Pons (tissue), 1 donor: ENCODE data around the gene CRTC3.
"Not testable (repeated sequence)": the region's sequence is repeated elsewhere in the genome, so short reads cannot be mapped to it uniquely, and the experiment has no call there.

ENCODE experiments used
- DNase-seq: peaks from one replicate; pipeline ENCODE4 v3.0.0-alpha.2; 2016; ENCODE audit warnings: low spot score

CRTC3 gene

DNA sequence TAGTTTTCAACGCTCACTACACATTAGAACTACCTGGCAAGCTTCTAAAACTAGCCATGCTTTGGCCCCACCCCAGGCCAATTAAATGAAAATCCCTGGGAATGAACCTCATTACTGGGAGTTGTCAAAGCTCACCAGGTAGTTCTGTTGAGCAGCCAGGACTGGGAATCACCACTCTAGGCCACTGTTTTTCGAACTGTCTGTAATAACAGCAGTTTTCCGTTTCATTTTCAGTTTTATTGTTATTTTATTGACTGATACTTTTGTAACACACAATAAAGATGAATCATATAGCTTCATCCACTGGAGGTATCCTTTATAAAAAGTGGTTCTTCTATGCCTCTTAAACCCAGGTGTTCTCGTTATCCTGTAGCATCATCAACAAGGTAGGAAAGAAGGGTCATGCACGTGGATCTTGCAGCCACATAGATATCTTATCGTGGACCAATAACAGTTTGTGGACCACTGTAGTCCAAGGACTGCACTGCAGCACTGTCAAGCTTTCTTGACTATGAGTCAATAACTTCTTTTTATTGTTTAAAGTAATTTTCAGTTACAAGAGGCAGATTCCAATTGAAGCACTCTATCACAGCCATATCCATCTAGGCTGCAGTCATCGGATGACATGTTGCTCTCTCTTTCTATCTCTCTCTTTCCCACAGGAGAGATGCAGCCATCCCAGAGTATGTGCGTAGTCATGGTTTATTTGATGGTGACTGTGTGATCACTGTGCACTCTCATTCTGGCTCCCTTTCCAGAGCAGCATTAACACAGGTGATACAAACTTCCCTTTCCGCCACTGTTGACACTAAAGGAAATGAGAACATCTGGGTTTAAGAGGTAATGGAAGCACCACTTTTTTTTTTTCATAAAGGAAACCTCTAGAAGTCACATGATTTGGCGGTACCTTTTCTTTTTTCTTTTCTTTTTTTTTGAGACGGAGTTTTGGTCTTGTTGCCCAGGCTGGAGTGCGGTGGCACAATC is 148.4 kb downstream of the CRTC3 start:
- no peak for DNase-seq

GRCh38 chr15:90679959-90680358 is 150.2 kb downstream of the CRTC3 start:
- DNase-seq, result no peak

DNA sequence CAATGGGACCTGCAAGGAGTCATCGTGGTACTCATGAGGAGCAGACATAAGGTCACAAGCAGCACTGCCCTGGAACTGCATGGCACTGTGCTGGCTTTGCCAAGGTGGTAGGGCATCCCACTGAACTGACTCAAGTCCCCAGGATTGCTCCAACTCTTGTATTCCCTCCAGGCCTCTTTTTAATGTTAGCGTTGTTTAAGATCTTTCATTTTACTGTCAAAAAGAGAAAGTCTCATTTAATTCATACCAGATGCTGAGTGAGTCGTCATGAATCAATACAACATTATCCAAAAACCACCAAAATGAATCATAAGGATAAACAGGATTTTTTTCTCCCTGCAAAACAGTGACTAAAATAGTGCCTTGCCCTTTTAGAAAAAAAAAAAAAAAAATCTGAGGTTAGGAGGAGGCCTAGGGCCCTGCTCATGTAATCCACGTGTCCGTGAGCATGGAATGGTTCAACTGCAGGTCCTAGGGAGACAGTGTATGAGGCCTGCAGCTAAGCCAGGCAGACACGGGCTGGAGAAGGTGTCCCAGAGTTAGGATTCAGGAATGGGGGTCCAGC is 150.7 kb downstream of the CRTC3 start:
- no peak for DNase-seq

DNA sequence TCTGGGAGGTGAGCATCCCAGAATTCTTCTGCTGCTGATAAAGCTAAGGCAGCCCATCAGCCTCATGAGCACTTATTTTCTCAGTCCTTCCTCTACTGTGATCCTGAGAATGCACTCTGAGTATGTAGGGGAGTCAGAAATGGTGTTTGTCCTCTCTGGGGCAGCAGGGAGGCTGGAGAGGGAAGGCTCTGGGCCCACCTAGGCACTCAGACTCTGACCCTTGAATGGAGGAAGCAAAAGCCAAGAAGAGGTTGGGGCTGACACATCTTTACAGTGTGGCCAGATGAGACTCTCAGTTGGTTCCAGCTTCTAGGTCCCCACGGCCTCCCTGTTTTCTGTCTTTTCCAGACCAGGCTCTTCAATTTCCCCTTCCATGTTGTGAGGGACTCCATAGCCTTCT is 151.3 kb downstream of the CRTC3 start:
- no peak for DNase-seq

DNA sequence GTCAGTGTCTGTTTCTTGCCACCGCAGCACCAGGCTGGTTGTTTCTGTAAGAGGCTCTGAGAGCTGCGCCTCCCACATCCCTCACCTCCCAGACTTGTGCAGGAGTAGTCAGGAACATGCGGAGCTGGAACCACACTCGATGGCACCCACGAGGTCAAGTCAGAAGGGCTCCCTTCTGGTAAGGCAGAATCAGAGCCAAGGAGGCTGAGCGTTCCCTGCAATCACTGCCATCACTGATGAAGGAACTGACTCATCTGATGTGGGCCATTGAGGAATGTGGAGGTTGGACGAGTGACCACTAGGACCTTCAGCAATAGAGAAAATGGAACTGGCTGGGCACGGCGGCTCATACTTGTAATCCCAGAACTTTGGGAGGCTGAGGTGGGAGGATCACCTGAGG is 151.8 kb downstream of the CRTC3 start:
- no peak for DNase-seq

DNA sequence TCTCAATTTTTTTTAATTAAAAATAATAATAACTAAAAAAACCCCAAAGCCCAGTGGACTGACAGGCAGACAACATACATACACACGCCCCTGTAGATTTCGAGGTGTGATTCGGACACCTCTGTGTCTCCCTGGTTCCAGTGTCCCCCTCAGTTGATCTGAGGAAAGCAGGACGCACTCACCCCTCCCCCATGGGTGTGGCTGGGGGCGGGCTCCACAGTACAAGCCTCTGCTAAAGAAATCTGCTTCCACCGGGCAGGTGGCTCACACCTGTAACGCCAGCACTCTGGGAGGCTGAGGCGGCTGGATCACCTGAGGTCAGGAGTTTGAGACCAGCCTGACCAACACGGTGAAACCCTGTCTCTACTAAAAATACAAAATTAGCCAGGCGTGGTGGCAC is 153.6 kb downstream of the CRTC3 start:
- no peak for DNase-seq

GRCh38 chr15:90683876-90684275 is 154.2 kb downstream of the CRTC3 start:
- DNase-seq, result no peak

DNA sequence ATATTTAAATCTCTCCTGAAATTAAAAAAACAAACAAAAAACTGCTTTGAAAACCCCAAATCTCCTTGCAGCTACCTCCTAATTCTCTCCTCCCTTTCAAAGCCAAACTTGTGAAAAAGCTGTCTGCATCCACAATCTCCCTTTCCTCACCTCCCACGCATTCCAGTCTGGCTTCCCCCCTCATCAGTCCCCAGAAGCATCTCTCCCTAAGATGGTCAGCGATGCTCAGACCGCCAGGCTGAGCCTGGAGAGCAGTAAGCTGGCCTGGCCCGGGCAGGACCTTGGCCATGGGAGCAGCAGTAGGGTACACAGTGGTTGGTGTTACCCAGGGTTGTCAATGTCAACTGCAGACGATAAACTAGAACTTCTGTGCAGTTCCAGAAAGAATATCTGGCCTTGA is 154.6 kb downstream of the CRTC3 start:
- DNase-seq, result no peak

GRCh38 chr15:90685591-90686434 is 156.1 kb downstream of the CRTC3 start:
- DNase-seq, result no peak

GRCh38 chr15:90686435-90687218 is 156.9 kb downstream of the CRTC3 start:
- DNase-seq, result no peak

DNA sequence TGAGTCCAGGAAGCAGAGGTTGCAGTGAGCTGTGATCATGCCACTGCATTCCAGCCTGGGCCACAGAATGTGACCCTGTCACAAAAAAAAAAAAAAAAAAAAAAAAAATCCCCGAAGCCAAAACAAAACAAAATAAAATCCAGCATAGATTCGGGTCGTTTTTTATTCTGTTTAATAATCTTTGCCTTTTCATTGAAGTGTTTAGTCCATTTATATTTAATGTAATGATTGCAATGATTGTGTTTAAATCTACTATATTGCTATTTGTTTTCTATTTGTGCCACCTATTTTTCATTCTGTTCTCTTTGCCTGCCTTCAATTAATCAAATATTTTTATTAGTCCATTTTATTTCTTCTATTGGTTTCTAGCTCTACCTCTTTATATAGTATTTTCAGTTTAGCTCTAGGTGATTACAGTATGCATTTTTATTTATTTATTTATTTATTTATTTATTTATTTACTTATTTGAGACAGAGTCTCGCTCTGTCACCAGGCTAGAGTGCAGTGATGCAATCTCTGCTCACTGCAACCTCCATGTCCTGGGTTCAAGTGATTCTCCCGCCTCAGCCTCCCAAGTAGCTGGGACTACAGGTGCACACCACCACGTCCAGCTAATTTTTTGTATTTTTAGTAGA is 159.7 kb downstream of the CRTC3 start:
- DNase-seq, result not testable (repeated sequence)

DNA sequence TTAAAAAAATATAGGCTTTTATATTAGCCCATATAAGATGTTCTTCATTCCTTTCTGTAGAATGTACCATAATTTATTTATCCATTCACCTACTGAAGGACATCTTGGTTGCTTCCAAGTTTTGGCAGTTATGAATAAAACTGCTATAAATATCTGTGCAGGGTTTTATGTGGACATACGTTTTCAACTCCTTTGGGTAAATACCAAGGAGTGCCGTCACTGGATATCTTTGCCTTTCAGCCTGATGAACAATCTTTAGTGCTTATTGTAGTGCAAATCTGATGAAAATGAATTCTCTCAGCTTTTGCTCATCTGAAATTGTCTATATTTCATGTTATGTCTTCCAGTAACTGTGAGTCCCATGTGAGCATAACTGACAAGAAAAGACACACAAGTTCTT is 160.9 kb downstream of the CRTC3 start:
- no peak for DNase-seq

- DNase-seq, result no peak
Measured at GRCh38 chr15:90691369-90691768, 161.6 kb downstream of the CRTC3 start.

DNA sequence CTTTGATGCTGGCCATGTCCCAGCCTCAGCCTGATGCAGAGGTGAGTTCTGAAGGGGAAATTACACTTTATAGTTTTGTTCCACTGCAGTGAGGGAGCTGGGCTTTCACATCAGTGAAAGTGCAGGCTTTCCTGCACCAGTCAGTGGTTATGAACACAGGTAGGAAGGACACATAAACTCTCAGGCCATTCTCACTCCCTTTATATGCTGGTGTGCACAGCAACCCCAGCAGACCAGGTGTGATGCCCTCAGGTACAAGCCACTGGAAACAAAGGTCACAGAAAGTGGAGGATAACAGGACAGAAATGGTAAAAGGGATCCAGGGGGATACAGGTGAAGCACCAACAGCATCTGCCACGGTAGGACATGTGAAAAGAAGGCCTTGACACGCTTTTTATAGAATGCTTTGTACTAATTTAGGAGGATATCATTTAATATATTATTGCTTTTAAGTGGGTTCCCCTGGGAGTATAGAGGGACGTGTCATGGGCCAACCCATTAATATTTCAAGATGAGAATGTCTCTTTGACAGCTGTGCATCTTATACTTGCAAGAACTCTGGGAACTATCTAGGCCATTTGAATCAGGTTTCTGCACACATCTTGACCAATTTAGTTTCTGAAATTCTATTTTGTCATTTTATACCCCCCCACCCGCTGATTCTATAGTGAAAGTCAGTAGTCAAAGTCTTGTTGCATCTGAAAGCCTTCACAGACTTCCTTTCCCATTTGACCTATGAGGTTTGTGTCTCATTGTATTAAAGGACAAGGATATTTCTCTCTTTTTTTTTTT is 162.5 kb downstream of the CRTC3 start:
- no peak for DNase-seq
